ENCODE results near the gene SLC4A1AP. TPM values are rescaled to one million over a fixed set of nuclear protein-coding genes. Genes with fewer than 3 reads are reported as not detected.
"Not testable (repeated sequence)": the region's sequence is repeated elsewhere in the genome, so short reads cannot be mapped to it uniquely, and the experiment has no call there.

The SLC4A1AP gene
- total and polyA plus RNA-seq, 4 donors: 7.2 to 12.3 (median 9.5) TPM

GRCh38 chr2:27683390-27684071 lies 19.8 kb downstream of the SLC4A1AP start (continued):
- TF ChIP-seq, protein P1, sequence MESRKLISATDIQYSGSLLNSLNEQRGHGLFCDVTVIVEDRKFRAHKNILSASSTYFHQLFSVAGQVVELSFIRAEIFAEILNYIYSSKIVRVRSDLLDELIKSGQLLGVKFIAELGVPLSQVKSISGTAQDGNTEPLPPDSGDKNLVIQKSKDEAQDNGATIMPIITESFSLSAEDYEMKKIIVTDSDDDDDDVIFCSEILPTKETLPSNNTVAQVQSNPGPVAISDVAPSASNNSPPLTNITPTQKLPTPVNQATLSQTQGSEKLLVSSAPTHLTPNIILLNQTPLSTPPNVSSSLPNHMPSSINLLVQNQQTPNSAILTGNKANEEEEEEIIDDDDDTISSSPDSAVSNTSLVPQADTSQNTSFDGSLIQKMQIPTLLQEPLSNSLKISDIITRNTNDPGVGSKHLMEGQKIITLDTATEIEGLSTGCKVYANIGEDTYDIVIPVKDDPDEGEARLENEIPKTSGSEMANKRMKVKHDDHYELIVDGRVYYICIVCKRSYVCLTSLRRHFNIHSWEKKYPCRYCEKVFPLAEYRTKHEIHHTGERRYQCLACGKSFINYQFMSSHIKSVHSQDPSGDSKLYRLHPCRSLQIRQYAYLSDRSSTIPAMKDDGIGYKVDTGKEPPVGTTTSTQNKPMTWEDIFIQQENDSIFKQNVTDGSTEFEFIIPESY (IDR thresholded peaks at IDR 0.05): no peak
- TF ChIP-seq RXRA (IDR thresholded peaks at IDR 0.05) (no peak), EGR1 (IDR thresholded peaks at IDR 0.05; ENCODE audit: low read depth in 2 of 2) (no peak)
- TF ChIP-seq, protein P2, sequence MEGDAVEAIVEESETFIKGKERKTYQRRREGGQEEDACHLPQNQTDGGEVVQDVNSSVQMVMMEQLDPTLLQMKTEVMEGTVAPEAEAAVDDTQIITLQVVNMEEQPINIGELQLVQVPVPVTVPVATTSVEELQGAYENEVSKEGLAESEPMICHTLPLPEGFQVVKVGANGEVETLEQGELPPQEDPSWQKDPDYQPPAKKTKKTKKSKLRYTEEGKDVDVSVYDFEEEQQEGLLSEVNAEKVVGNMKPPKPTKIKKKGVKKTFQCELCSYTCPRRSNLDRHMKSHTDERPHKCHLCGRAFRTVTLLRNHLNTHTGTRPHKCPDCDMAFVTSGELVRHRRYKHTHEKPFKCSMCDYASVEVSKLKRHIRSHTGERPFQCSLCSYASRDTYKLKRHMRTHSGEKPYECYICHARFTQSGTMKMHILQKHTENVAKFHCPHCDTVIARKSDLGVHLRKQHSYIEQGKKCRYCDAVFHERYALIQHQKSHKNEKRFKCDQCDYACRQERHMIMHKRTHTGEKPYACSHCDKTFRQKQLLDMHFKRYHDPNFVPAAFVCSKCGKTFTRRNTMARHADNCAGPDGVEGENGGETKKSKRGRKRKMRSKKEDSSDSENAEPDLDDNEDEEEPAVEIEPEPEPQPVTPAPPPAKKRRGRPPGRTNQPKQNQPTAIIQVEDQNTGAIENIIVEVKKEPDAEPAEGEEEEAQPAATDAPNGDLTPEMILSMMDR (IDR thresholded peaks at IDR 0.05; ENCODE audit: low read depth, low read length, missing input control): peak; percentile 99

DNA sequence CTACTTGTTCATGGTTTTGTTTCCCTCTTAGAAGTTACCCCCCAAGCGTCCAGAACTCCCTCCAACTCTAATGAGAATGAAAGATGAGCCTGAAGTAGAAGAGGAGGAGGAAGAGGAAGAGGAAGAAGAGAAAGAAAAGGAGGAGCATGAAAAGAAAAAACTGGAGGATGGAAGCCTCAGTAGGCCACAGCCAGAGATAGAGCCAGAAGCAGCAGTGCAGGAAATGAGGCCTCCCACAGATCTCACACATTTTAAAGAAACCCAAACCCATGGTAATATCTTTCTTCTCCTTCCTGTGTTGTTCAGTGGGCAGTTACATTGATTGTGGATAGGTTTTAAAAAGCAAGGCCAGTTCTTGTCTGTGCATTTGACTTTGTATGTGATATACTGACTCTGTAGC lies 21.3 kb downstream of the SLC4A1AP start:
- H3K36me3 ChIP-seq (ENCODE audit: control insufficient read depth in 4 of 4, insufficient read depth in 3 of 4, low read depth in 1 of 4, low read length in 3 of 4): peaks cover 4 to 40% (median 25%) of the 10 kb centered on the region in 4 donors
- H3K9ac ChIP-seq (ENCODE audit: low read depth in 1 of 2, low read length in 2 of 2); H3K4me1 ChIP-seq (ENCODE audit: control insufficient read depth in 4 of 4, insufficient read depth in 4 of 4, low read length in 3 of 4); H3K4me3 ChIP-seq (ENCODE audit: low read depth in 1 of 3, low read length in 3 of 3); H3K9me3 ChIP-seq (ENCODE audit: control insufficient read depth in 4 of 4, low read length in 3 of 4); H3K27ac ChIP-seq (ENCODE audit: low read depth in 1 of 2, low read length in 2 of 2); H3K27me3 ChIP-seq (ENCODE audit: control insufficient read depth in 4 of 4, insufficient read depth in 4 of 4, low read length in 3 of 4); DNase-seq (ENCODE audit: low spot score): not testable (repeated sequence)
- WGBS: 80% methylated on average over 1 of the region's 1 CpG

DNA sequence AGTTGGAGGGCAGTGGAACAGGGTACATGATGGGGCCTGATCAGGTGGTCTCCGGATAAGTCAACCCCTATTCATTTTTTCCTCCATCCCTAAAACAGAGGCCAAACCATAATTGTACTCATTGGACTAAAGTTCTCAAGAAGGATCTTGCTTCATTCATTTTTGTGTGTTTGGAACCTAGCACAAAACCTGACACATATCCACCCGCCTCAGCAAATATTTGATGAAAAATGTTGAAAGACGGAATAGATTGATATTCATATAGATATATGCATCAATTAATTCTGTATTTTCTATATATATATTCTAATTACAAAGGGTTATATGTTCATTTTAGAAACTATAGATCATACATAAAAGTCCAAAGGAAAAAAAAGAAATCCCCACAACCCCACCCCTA lies 21.9 kb downstream of the SLC4A1AP start:
- Histone ChIP-seq H3K27me3 (ENCODE audit: control insufficient read depth in 4 of 4, insufficient read depth in 4 of 4, low read length in 3 of 4) (no peaks in the 10 kb centered on the region), H3K4me3 (ENCODE audit: low read depth in 1 of 3, low read length in 3 of 3) (no peak overlapping the region), H3K4me1 (ENCODE audit: control insufficient read depth in 4 of 4, insufficient read depth in 4 of 4, low read length in 3 of 4) (no peaks in the 10 kb centered on the region), H3K27ac (ENCODE audit: low read depth in 1 of 2, low read length in 2 of 2) (no peak overlapping the region), H3K36me3 (ENCODE audit: control insufficient read depth in 4 of 4, insufficient read depth in 3 of 4, low read depth in 1 of 4, low read length in 3 of 4) (peaks cover 4 to 40% (median 25%) of the 10 kb centered on the region in 4 donors), H3K9ac (ENCODE audit: low read depth in 1 of 2, low read length in 2 of 2) (no peak overlapping the region), H3K9me3 (ENCODE audit: control insufficient read depth in 4 of 4, low read length in 3 of 4) (no peaks in the 10 kb centered on the region)
- DNase-seq (ENCODE audit: low spot score): no peak
- 95% methylated on average over 3 of the region's 3 CpGs for WGBS
- TF ChIP-seq RXRA (IDR thresholded peaks at IDR 0.05) (no peak), FOXA2 (IDR thresholded peaks at IDR 0.05) (no peak), YY1 (IDR thresholded peaks at IDR 0.05) (no peak), JUND (IDR thresholded peaks at IDR 0.05) (no peak), HNF4G (IDR thresholded peaks at IDR 0.05) (no peak), TAF1 (conservative IDR thresholded peaks at IDR 0.05) (no peak), EGR1 (IDR thresholded peaks at IDR 0.05; ENCODE audit: low read depth in 2 of 2) (no peak), FOXA1 (IDR thresholded peaks at IDR 0.05) (no peak), SP1 (IDR thresholded peaks at IDR 0.05) (no peak)
- TF ChIP-seq, protein P3, sequence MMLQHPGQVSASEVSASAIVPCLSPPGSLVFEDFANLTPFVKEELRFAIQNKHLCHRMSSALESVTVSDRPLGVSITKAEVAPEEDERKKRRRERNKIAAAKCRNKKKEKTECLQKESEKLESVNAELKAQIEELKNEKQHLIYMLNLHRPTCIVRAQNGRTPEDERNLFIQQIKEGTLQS (IDR thresholded peaks at IDR 0.05): no peak
- TF ChIP-seq, protein P4, sequence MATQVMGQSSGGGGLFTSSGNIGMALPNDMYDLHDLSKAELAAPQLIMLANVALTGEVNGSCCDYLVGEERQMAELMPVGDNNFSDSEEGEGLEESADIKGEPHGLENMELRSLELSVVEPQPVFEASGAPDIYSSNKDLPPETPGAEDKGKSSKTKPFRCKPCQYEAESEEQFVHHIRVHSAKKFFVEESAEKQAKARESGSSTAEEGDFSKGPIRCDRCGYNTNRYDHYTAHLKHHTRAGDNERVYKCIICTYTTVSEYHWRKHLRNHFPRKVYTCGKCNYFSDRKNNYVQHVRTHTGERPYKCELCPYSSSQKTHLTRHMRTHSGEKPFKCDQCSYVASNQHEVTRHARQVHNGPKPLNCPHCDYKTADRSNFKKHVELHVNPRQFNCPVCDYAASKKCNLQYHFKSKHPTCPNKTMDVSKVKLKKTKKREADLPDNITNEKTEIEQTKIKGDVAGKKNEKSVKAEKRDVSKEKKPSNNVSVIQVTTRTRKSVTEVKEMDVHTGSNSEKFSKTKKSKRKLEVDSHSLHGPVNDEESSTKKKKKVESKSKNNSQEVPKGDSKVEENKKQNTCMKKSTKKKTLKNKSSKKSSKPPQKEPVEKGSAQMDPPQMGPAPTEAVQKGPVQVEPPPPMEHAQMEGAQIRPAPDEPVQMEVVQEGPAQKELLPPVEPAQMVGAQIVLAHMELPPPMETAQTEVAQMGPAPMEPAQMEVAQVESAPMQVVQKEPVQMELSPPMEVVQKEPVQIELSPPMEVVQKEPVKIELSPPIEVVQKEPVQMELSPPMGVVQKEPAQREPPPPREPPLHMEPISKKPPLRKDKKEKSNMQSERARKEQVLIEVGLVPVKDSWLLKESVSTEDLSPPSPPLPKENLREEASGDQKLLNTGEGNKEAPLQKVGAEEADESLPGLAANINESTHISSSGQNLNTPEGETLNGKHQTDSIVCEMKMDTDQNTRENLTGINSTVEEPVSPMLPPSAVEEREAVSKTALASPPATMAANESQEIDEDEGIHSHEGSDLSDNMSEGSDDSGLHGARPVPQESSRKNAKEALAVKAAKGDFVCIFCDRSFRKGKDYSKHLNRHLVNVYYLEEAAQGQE (IDR thresholded peaks at IDR 0.05): no peak
- TF ChIP-seq, protein P5, sequence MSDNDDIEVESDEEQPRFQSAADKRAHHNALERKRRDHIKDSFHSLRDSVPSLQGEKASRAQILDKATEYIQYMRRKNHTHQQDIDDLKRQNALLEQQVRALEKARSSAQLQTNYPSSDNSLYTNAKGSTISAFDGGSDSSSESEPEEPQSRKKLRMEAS (IDR thresholded peaks at IDR 0.05): no peak
- TF ChIP-seq, protein P2 (IDR thresholded peaks at IDR 0.05; ENCODE audit: low read depth, low read length, missing input control): no peak
